Nephron progenitor cell (in vitro differentiated cells): ENCODE measurements around the gene FAF2.

ENCODE experiments used
- DNase-seq: peaks from one replicate; pipeline ENCODE4 v3.0.0; 2021
- H3K27ac Mint-ChIP-seq: 2 replicates; pipeline ENCODE4 v1.8.0; 2021; ENCODE audit warnings: mild to moderate bottlenecking, moderate library complexity, mixed read lengths
- H3K27me3 Mint-ChIP-seq: 2 replicates; pipeline ENCODE4 v1.8.0; 2021; ENCODE audit warnings: mild to moderate bottlenecking, low read depth, mixed read lengths; ENCODE audit not compliant: poor library complexity
- H3K36me3 Mint-ChIP-seq: 2 replicates; pipeline ENCODE4 v1.8.0; 2021; ENCODE audit warnings: low read depth, mixed read lengths
- H3K4me1 Mint-ChIP-seq: 2 replicates; pipeline ENCODE4 v1.8.0; 2021; ENCODE audit warnings: mixed read lengths
- H3K4me3 Mint-ChIP-seq: 2 replicates; pipeline ENCODE4 v1.8.0; 2021; ENCODE audit warnings: mild to moderate bottlenecking, moderate library complexity, mixed read lengths
- H3K9me3 Mint-ChIP-seq: 2 replicates; pipeline ENCODE4 v1.8.0; 2021; ENCODE audit warnings: mild to moderate bottlenecking, moderate library complexity, mixed read lengths
- TF ChIP-seq, protein P1 (sequence below): fragments of 200-600 bp; sonication (generic); IDR thresholded peaks from 2 replicates; pipeline ENCODE4 v1.5.0; 2021; ENCODE audit warnings: antibody characterized with exemption

Gene FAF2

DNA sequence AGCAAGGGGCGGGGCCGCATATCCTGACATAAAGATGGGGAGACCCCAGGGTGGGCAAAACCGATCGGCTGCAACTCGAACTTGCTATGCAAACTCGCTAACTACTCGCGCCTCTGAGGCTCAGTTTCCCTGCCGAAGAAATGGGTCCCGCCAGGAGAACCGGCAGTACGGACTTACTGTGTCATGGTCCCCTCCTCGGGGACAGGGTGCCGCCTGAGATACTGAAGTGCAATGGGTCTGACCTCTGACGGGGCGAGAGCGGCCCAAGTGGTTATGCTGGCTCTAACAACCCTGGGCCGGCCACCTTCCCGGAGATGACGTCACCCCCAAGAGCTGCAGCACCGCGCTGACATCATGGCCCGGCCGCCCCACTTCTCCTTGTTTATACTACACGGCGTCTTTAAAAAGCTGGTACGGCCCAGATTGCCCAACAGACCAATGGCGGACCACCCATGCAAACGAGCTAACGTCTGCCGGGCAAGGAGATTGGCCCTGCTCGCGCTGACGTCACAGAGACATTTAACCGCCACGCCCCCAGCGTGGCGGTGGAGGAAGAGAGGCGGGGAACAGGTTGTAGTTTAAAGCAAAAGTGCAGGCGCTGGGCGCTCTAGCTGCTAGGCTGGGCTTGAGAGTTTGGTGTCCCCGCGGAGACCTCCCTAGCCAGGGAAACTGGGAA is 89.5 kb downstream of the FAF2 start:
- H3K36me3 Mint-ChIP-seq = no peaks in the 10 kb centered on the region
- peaks cover 78% of the 10 kb centered on the region for H3K4me1 Mint-ChIP-seq
- TF ChIP-seq, protein P1, sequence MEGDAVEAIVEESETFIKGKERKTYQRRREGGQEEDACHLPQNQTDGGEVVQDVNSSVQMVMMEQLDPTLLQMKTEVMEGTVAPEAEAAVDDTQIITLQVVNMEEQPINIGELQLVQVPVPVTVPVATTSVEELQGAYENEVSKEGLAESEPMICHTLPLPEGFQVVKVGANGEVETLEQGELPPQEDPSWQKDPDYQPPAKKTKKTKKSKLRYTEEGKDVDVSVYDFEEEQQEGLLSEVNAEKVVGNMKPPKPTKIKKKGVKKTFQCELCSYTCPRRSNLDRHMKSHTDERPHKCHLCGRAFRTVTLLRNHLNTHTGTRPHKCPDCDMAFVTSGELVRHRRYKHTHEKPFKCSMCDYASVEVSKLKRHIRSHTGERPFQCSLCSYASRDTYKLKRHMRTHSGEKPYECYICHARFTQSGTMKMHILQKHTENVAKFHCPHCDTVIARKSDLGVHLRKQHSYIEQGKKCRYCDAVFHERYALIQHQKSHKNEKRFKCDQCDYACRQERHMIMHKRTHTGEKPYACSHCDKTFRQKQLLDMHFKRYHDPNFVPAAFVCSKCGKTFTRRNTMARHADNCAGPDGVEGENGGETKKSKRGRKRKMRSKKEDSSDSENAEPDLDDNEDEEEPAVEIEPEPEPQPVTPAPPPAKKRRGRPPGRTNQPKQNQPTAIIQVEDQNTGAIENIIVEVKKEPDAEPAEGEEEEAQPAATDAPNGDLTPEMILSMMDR = no peak
- peak overlapping the region; percentile 100 for H3K27ac Mint-ChIP-seq
- peak overlapping the region; percentile 99 for H3K4me3 Mint-ChIP-seq
- no peaks in the 10 kb centered on the region for H3K9me3 Mint-ChIP-seq
- peaks cover 2% of the 10 kb centered on the region for H3K27me3 Mint-ChIP-seq
- DNase-seq = peak; percentile 94

DNA sequence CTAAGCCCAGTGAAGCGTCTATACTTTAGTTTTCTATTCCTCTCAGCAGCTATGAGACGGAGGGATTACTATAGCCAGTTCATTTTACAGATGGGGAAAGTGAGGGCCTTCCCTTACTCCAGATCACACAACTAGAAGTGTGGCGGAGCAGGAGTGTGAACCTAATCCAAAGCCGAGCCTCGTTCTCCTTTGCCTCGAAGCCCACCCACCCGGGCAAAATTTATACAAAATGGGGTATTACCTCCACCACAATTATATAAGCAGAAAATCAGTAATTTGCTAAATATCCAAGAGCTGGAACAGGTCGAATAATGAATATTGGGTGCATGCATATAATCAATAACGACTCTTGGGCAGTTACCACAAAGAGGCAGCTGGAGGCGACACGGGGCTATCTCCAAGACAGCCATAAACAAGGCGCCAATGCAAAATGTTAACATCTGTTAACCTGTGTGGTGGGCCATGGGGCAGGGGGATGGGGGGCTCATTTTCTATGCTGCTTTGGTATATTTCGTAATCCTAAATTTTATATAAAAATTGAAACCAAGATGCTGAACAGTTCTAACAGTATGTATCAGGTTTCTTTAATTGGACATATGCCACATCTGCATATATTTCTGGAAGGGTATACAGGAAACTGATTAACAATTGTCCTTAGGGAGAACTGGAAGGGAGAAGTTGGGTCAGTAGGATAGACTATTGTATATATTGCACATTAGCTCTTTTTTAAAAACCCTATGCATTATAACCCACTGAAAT is 90.2 kb downstream of the FAF2 start:
- no peak for DNase-seq
- Mint-ChIP-seq H3K27ac (peak overlapping the region; percentile 100), H3K9me3 (no peaks in the 10 kb centered on the region), H3K4me1 (peaks cover 75% of the 10 kb centered on the region), H3K36me3 (no peaks in the 10 kb centered on the region), H3K4me3 (peak overlapping the region; percentile 99), H3K27me3 (peaks cover 2% of the 10 kb centered on the region)
- TF ChIP-seq, protein P1 = no peak

DNA sequence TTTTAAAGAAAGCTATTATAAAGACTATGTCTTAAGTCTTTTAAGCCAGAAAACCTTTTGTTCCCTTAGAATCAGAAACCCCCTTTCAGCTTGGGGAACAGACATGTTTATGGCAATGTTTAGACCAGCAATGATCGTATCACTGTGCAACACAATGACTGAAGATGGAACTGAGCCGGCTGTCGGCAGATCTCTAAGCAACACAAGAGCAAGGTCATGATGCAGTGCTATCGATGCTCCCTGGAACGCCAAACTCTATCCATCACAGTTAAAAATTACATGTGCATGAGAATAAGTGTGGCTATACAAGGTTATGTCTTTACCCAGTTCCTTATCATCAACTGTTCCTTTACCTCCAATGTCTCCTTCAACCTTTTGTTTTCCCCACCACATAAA is 90.8 kb downstream of the FAF2 start:
- H3K4me1 Mint-ChIP-seq = peaks cover 73% of the 10 kb centered on the region
- TF ChIP-seq, protein P1 = no peak
- H3K4me3 Mint-ChIP-seq = no peak overlapping the region
- no peak overlapping the region for H3K27ac Mint-ChIP-seq
- H3K27me3 Mint-ChIP-seq = peaks cover 7% of the 10 kb centered on the region
- DNase-seq = no peak
- H3K36me3 Mint-ChIP-seq = no peaks in the 10 kb centered on the region
- H3K9me3 Mint-ChIP-seq = no peaks in the 10 kb centered on the region

DNA sequence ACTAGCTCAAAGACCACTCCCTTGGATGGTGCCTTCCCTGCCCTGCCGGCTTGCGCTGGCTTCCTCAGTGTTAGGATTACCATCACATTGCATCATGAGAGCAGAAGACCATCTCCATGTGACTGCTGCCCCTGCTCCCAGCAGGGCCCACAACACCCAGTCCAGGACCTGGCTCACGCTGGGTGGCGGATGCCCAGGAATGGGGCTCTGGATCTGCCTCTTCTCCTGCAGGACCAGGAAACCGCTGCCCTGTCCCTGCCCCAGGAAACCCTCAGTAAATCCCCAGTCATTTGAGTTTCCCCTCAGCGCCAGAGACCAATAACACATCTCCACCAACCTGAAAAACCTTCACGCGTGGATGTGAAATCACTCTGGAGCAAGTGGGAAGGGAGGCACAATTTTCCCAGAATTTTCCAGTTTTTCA is 92.3 kb downstream of the FAF2 start:
- Mint-ChIP-seq H3K4me1 (peaks cover 67% of the 10 kb centered on the region), H3K4me3 (no peak overlapping the region), H3K27me3 (peaks cover 17% of the 10 kb centered on the region), H3K27ac (peak overlapping the region; percentile 44), H3K36me3 (no peaks in the 10 kb centered on the region), H3K9me3 (no peaks in the 10 kb centered on the region)
- TF ChIP-seq, protein P1 = no peak
- DNase-seq = no peak

DNA sequence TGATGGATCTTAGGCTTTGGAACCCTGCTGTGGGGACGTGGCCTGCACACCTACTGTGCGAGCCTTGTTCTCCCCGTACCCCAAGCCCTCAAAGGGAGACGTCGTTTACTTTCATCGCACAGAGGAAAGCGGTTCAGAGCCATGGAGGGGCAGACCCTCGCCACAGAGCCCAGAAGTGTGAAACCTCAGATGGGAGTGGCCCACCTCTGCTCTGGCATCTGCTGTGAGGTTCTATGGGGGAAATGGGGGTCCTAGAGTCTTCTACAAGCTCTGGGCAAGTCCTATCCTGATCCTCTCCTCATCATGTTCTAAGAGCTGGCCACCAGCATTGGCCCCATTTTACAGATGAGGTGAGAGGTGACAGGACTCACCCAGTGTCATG is 92.8 kb downstream of the FAF2 start:
- H3K27ac Mint-ChIP-seq = peak overlapping the region; percentile 44
- no peaks in the 10 kb centered on the region for H3K36me3 Mint-ChIP-seq
- peaks cover 17% of the 10 kb centered on the region for H3K27me3 Mint-ChIP-seq
- peaks cover 62% of the 10 kb centered on the region for H3K4me1 Mint-ChIP-seq
- no peaks in the 10 kb centered on the region for H3K9me3 Mint-ChIP-seq
- TF ChIP-seq, protein P1 = no peak
- no peak for DNase-seq
- H3K4me3 Mint-ChIP-seq = peak overlapping the region; percentile 81
